SH-SY5Y (cell line): ENCODE measurements around the gene LGI4.

ENCODE experiments used
- GATA2 ChIP-seq: IDR thresholded peaks from 2 replicates; pipeline ENCODE4 v1.6.1; 2011; ENCODE audit warnings: mild to moderate bottlenecking, low read depth, low read length
- GATA3 ChIP-seq: IDR thresholded peaks from 2 replicates; pipeline ENCODE4 v1.6.1; 2011; ENCODE audit warnings: low read depth, mild to moderate bottlenecking, low read length, moderate library complexity

DNA sequence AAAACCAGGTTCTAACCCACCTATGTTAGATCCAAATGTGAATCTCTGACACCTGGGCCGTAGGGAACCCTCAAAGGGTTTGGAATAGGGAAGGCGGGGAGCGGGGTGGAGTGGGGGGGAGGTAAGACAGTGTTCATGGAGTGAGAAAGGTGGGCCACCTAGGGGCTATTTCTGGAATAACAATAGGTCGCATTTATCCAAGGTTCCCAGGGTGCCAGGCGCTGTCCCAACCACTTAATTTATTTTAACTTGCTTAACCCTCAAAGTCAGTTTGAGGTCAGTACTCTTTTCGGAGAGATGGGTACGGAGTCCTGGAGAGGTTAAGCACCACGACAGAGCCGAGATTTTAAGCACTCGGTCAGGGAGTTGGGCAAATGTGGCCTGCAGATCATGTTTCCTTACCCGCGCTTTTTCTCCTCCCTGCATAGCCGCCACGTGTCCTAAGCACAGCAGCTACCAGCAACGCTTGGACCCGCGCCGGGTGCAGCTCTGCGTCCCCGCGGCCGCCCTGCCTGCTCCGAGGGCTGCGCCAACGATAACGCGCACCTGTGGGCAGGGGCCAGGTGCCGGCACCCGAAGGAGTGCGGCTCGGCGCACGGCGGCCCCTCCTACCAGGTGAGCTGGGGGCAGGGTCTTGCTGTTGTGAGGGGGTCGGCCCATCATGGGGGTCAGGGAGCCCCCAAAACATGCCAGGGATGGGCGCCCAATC is 44.2 kb downstream of the LGI4 start:
- TF ChIP-seq GATA2 (no peak), GATA3 (no peak)
